ENCODE results near the gene CKMT2. TPM values are rescaled to one million over a fixed set of nuclear protein-coding genes. Genes with fewer than 3 reads are reported as not detected.

CKMT2 gene
- not detected in 5 replicates for total RNA-seq (2022; extraction: Qiagen RNA extraction)

GRCh38 chr5:81233080-81233634 lies at the start of gene CKMT2:
Gene CKMT2 (plus strand): TSS chr5:81233322. CDS start chr5:81251133, 17,811 bp downstream.

GRCh38 chr5:81301271-81302015 lies 68.3 kb downstream of the CKMT2 start, which contains the start of gene ZCCHC9:
Gene ZCCHC9 (plus strand): TSS chr5:81301587. CDS start chr5:81304758, 3,171 bp downstream.

Other genes starting within 250 kb of the CKMT2 start
- gene ZCCHC9, start 68.3 kb downstream of the CKMT2 start, total RNA-seq (2022; extraction: Qiagen RNA extraction): 26.6 to 32.2 TPM (median 28.9 TPM) in 5 replicates
- 0.05 TPM in 1 of 5 replicates, not detected in the others for gene ACOT12, start 160.8 kb downstream of the CKMT2 start, total RNA-seq (2022; extraction: Qiagen RNA extraction)